Liver (tissue), 9 donors: ENCODE data around the gene VASH1. TPM values are rescaled to one million over a fixed set of nuclear protein-coding genes. Genes with fewer than 3 reads are reported as not detected.

ENCODE experiments used
- DNase-seq: peaks from one replicate; pipeline ENCODE4 v3.0.0-alpha.2; 2017; ENCODE audit warnings: low spot score
- H3K27ac ChIP-seq, 2 donors: one replicate each; pipeline ENCODE4 v1.7.0; 2013; ENCODE audit warnings: inconsistent platforms in 2 of 2, low read length in 2 of 2, control low read depth in 1 of 2, low read depth in 1 of 2, mild to moderate bottlenecking in 1 of 2
- H3K27me3 ChIP-seq, 4 donors: one replicate each; pipeline versions ENCODE4 v1.6.1 to v1.7.0; 2013; ENCODE audit warnings: low read length in 3 of 4, inconsistent platforms in 1 of 4, mild to moderate bottlenecking in 1 of 4, moderate library complexity in 1 of 4; ENCODE audit not compliant: control insufficient read depth in 4 of 4, insufficient read depth in 4 of 4
- H3K36me3 ChIP-seq, 4 donors: one replicate each; pipeline versions ENCODE4 v1.6.1 to v1.7.0; 2013; ENCODE audit warnings: low read length in 3 of 4, mild to moderate bottlenecking in 3 of 4, low read depth in 1 of 4, moderate library complexity in 1 of 4; ENCODE audit not compliant: control insufficient read depth in 4 of 4, insufficient read depth in 3 of 4
- H3K4me1 ChIP-seq, 4 donors: one replicate each; pipeline versions ENCODE4 v1.6.1 to v1.7.0; 2013; ENCODE audit warnings: low read length in 3 of 4, mild to moderate bottlenecking in 3 of 4, moderate library complexity in 1 of 4; ENCODE audit not compliant: control insufficient read depth in 4 of 4, insufficient read depth in 4 of 4
- H3K4me3 ChIP-seq, 3 donors: one replicate each; pipeline versions ENCODE4 v1.6.1 to v1.7.0; 2013; ENCODE audit warnings: low read length in 3 of 3, control low read depth in 1 of 3, low read depth in 1 of 3, mild to moderate bottlenecking in 1 of 3
- H3K9ac ChIP-seq, 2 donors: one replicate each; pipeline ENCODE4 v1.7.0; 2013; ENCODE audit warnings: low read length in 2 of 2, mild to moderate bottlenecking in 2 of 2, moderate library complexity in 2 of 2, control low read depth in 1 of 2, low read depth in 1 of 2
- H3K9me3 ChIP-seq, 4 donors: one replicate each; pipeline versions ENCODE4 v1.6.1 to v1.7.0; 2013; ENCODE audit warnings: low read length in 3 of 4; ENCODE audit not compliant: control insufficient read depth in 4 of 4
- ATF3 ChIP-seq: IDR thresholded peaks from 2 replicates; pipeline ENCODE4 v1.6.1; 2016; ENCODE audit warnings: antibody characterized with exemption
- CTCF ChIP-seq: fragments of 150-350 bp; IDR thresholded peaks from 2 replicates; pipeline ENCODE4 v1.5.1; 2017; ENCODE audit warnings: improper control_type of control experiment, low read depth, low read length; ENCODE audit not compliant: missing input control
- FOXA1 ChIP-seq: IDR thresholded peaks from 2 replicates; pipeline ENCODE4 v1.6.1; 2016; ENCODE audit warnings: antibody characterized with exemption
- FOXA2 ChIP-seq: IDR thresholded peaks from 2 replicates; pipeline ENCODE4 v1.6.1; 2016; ENCODE audit warnings: antibody characterized with exemption
- HNF4A ChIP-seq, 2 donors: conservative IDR thresholded peaks; 2 replicates each; pipeline ENCODE4 v1.6.1; 2016; ENCODE audit warnings: antibody characterized with exemption in 2 of 2, mild to moderate bottlenecking in 2 of 2
- HNF4G ChIP-seq: IDR thresholded peaks from 2 replicates; pipeline ENCODE4 v1.6.1; 2016; ENCODE audit warnings: antibody characterized with exemption
- JUND ChIP-seq, 2 donors: IDR thresholded peaks; 2 replicates each; pipeline ENCODE4 v1.6.1; 2016; ENCODE audit warnings: antibody characterized with exemption in 2 of 2
- MAX ChIP-seq: IDR thresholded peaks from 2 replicates; pipeline ENCODE4 v1.6.1; 2016; ENCODE audit warnings: antibody characterized with exemption
- NR2F2 ChIP-seq: IDR thresholded peaks from 2 replicates; pipeline ENCODE4 v1.6.1; 2016; ENCODE audit warnings: antibody characterized with exemption
- REST ChIP-seq: IDR thresholded peaks from 2 replicates; pipeline ENCODE4 v1.6.1; 2016; ENCODE audit warnings: antibody characterized with exemption, mild to moderate bottlenecking
- RXRA ChIP-seq, 2 donors: IDR thresholded peaks; 2 replicates each; pipeline ENCODE4 v1.6.1; 2017 to 2018; ENCODE audit warnings: antibody characterized with exemption in 2 of 2, mild to moderate bottlenecking in 1 of 2
- SP1 ChIP-seq: IDR thresholded peaks from 2 replicates; pipeline ENCODE4 v1.6.1; 2018; ENCODE audit warnings: antibody characterized with exemption, mild to moderate bottlenecking
- TAF1 ChIP-seq: conservative IDR thresholded peaks from 2 replicates; pipeline ENCODE4 v1.6.1; 2016; ENCODE audit warnings: antibody characterized with exemption, mild to moderate bottlenecking
- YY1 ChIP-seq: IDR thresholded peaks from 2 replicates; pipeline ENCODE4 v1.6.1; 2016; ENCODE audit warnings: antibody characterized with exemption, mild to moderate bottlenecking
- WGBS: extraction: QIAGEN DNeasy Blood & Tissue Kit; methylation state at CpG from one replicate; pipeline ENCODE4 v1.1.7; 2013; 5-methylcytosine and 5-hydroxymethylcytosine counted together
- polyA plus RNA-seq, 2 donors: library from polyadenylated mRNA; stranded (reverse) in 1 of 2; unstranded in 1 of 2; fragments of 200-250 nt in 1 of 2; fragments of >200 nt in 1 of 2; fragmentation: Nextera tagmentation in 1 of 2; extraction: Ambion mirVana in 1 of 2; gene quantifications; one replicate each; pipeline versions ENCODE4 v1.2.1 to v1.2.3, GENCODE V29; 2013 to 2015
- total RNA-seq, 2 donors: library from RNA; depleted of rRNA; stranded (reverse); fragments of >200 nt; gene quantifications; one replicate each; pipeline ENCODE4 v1.2.3, GENCODE V29; 2014
- donor health status: healthy.
- donor health status: healthy.
- donor health status: healthy.
- donor health status: healthy.
- donor health status: healthy.

VASH1 gene
- total and polyA plus RNA-seq, 4 donors: 0.94 to 5.9 (median 4.3) TPM

GRCh38 chr14:76814726-76815645 is 53.7 kb downstream of the VASH1 start:
- no peaks in the 10 kb centered on the region for H3K36me3 ChIP-seq
- H3K27me3 ChIP-seq: no peaks in the 10 kb centered on the region
- DNase-seq: no peak
- 82% methylated on average over 7 of the region's 7 CpGs for WGBS
- no peak overlapping the region for H3K9ac ChIP-seq
- H3K27ac ChIP-seq: no peak overlapping the region
- no peak overlapping the region for H3K4me3 ChIP-seq
- no peak for TF ChIP-seq ATF3
- TF ChIP-seq HNF4G: no peak
- TF ChIP-seq REST: no peak
- TF ChIP-seq MAX: no peak
- TF ChIP-seq CTCF: no peak
- TF ChIP-seq YY1: no peak
- TF ChIP-seq RXRA (IDR thresholded peaks at IDR 0.05): no peak
- TF ChIP-seq FOXA2: no peak
- H3K4me1 ChIP-seq: peaks cover 2 to 19% (median 14%) of the 10 kb centered on the region in 4 donors
- H3K9me3 ChIP-seq: no peaks in the 10 kb centered on the region

- H3K9ac ChIP-seq: no peak overlapping the region
- DNase-seq: no peak
- H3K9me3 ChIP-seq: no peaks in the 10 kb centered on the region
- no peak overlapping the region for H3K27ac ChIP-seq
- H3K36me3 ChIP-seq: no peaks in the 10 kb centered on the region
- no peak for TF ChIP-seq HNF4A (conservative IDR thresholded peaks at IDR 0.05)
- no peak for TF ChIP-seq ATF3
- no peak for TF ChIP-seq MAX
- TF ChIP-seq CTCF: no peak
- no peak for TF ChIP-seq TAF1
- no peak for TF ChIP-seq JUND (IDR thresholded peaks at IDR 0.05)
- TF ChIP-seq NR2F2: no peak
- TF ChIP-seq RXRA (IDR thresholded peaks at IDR 0.05): no peak
- no peak for TF ChIP-seq SP1
- TF ChIP-seq FOXA2: no peak
- TF ChIP-seq FOXA1: no peak
- no peak for TF ChIP-seq HNF4G
- TF ChIP-seq YY1: no peak
- no peaks in the 10 kb centered on the region for H3K27me3 ChIP-seq
- no peaks in the 10 kb centered on the region for H3K4me1 ChIP-seq
- 96% methylated on average over 2 of the region's 2 CpGs for WGBS
- H3K4me3 ChIP-seq: no peak overlapping the region
Observed at GRCh38 chr14:76820700-76821099, 59.4 kb downstream of the VASH1 start.
